Measurements from ENCODE around the gene BABAM2.

GRCh38 chr2:28321426-28321825 is 430.9 kb downstream of the BABAM2 start:
- TF ChIP-seq CTCF (IDR thresholded peaks at IDR 0.05) (no peak), POLR2A (IDR thresholded peaks at IDR 0.05) (no peak)

All from right lobe of liver (tissue), 4 donors.